ENCODE data around the gene LMO2. TPM values are rescaled to one million over a fixed set of nuclear protein-coding genes. Genes with fewer than 3 reads are reported as not detected.

LMO2 gene
- total and polyA plus RNA-seq, 4 donors = 1.5 to 81.9 (median 6.0) TPM

GRCh38 chr11:33913991-33914390 lies 22.1 kb upstream of the LMO2 start (continued):
- TF ChIP-seq, protein P1, sequence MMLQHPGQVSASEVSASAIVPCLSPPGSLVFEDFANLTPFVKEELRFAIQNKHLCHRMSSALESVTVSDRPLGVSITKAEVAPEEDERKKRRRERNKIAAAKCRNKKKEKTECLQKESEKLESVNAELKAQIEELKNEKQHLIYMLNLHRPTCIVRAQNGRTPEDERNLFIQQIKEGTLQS (IDR thresholded peaks at IDR 0.05) = no peak
- TF ChIP-seq, protein P2, sequence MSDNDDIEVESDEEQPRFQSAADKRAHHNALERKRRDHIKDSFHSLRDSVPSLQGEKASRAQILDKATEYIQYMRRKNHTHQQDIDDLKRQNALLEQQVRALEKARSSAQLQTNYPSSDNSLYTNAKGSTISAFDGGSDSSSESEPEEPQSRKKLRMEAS (IDR thresholded peaks at IDR 0.05) = no peak

GRCh38 chr11:33912405-33913361 lies 20.8 kb upstream of the LMO2 start:
- 68% methylated on average over 12 of the region's 12 CpGs for WGBS
- H3K27me3 ChIP-seq (ENCODE audit: control insufficient read depth in 4 of 4, insufficient read depth in 4 of 4, low read length in 3 of 4) = no peaks in the 10 kb centered on the region
- peak in 1 of 2 donors; percentile 14 for TF ChIP-seq JUND (IDR thresholded peaks at IDR 0.05)
- TF ChIP-seq HNF4A (conservative IDR thresholded peaks at IDR 0.05) = no peak
- DNase-seq (ENCODE audit: low spot score) = peak; percentile 56
- H3K4me1 ChIP-seq (ENCODE audit: control insufficient read depth in 4 of 4, insufficient read depth in 4 of 4, low read length in 3 of 4) = no peaks in the 10 kb centered on the region
- peaks cover 0 to 10% (median 0%) of the 10 kb centered on the region in 4 donors for H3K9me3 ChIP-seq (ENCODE audit: control insufficient read depth in 4 of 4, low read length in 3 of 4)
- no peak overlapping the region for H3K27ac ChIP-seq (ENCODE audit: low read depth in 1 of 2, low read length in 2 of 2)
- no peaks in the 10 kb centered on the region for H3K36me3 ChIP-seq (ENCODE audit: control insufficient read depth in 4 of 4, insufficient read depth in 3 of 4, low read depth in 1 of 4, low read length in 3 of 4)
- no peak overlapping the region for H3K4me3 ChIP-seq (ENCODE audit: low read depth in 1 of 3, low read length in 3 of 3)
- H3K9ac ChIP-seq (ENCODE audit: low read depth in 1 of 2, low read length in 2 of 2) = no peak overlapping the region

GRCh38 chr11:33910958-33911339 lies 19.1 kb upstream of the LMO2 start:
- Histone ChIP-seq H3K9me3 (ENCODE audit: control insufficient read depth in 4 of 4, low read length in 3 of 4) (peaks cover 0 to 10% (median 0%) of the 10 kb centered on the region in 4 donors), H3K36me3 (ENCODE audit: control insufficient read depth in 4 of 4, insufficient read depth in 3 of 4, low read depth in 1 of 4, low read length in 3 of 4) (no peaks in the 10 kb centered on the region), H3K27ac (ENCODE audit: low read depth in 1 of 2, low read length in 2 of 2) (no peak overlapping the region), H3K27me3 (ENCODE audit: control insufficient read depth in 4 of 4, insufficient read depth in 4 of 4, low read length in 3 of 4) (no peaks in the 10 kb centered on the region), H3K4me1 (ENCODE audit: control insufficient read depth in 4 of 4, insufficient read depth in 4 of 4, low read length in 3 of 4) (no peaks in the 10 kb centered on the region), H3K9ac (ENCODE audit: low read depth in 1 of 2, low read length in 2 of 2) (no peak overlapping the region), H3K4me3 (ENCODE audit: low read depth in 1 of 3, low read length in 3 of 3) (no peak overlapping the region)
- TF ChIP-seq TAF1 (conservative IDR thresholded peaks at IDR 0.05) = no peak
- no peak for TF ChIP-seq REST (IDR thresholded peaks at IDR 0.05)
- no peak for TF ChIP-seq FOXA2 (IDR thresholded peaks at IDR 0.05)
- TF ChIP-seq SP1 (IDR thresholded peaks at IDR 0.05) = no peak
- TF ChIP-seq, protein P2 (IDR thresholded peaks at IDR 0.05) = no peak
- no peak for TF ChIP-seq HNF4G (IDR thresholded peaks at IDR 0.05)
- no peak for TF ChIP-seq HNF4A (conservative IDR thresholded peaks at IDR 0.05)
- no peak for TF ChIP-seq NR2F2 (IDR thresholded peaks at IDR 0.05)
- no peak for TF ChIP-seq ZBTB33 (IDR thresholded peaks at IDR 0.05)
- TF ChIP-seq, protein P3, sequence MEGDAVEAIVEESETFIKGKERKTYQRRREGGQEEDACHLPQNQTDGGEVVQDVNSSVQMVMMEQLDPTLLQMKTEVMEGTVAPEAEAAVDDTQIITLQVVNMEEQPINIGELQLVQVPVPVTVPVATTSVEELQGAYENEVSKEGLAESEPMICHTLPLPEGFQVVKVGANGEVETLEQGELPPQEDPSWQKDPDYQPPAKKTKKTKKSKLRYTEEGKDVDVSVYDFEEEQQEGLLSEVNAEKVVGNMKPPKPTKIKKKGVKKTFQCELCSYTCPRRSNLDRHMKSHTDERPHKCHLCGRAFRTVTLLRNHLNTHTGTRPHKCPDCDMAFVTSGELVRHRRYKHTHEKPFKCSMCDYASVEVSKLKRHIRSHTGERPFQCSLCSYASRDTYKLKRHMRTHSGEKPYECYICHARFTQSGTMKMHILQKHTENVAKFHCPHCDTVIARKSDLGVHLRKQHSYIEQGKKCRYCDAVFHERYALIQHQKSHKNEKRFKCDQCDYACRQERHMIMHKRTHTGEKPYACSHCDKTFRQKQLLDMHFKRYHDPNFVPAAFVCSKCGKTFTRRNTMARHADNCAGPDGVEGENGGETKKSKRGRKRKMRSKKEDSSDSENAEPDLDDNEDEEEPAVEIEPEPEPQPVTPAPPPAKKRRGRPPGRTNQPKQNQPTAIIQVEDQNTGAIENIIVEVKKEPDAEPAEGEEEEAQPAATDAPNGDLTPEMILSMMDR (IDR thresholded peaks at IDR 0.05; ENCODE audit: low read depth, low read length, missing input control) = no peak
- DNase-seq (ENCODE audit: low spot score) = no peak

Measured in liver (tissue), 9 donors.